Measurements from ENCODE around the gene SMAD6. TPM values are rescaled to one million over a fixed set of nuclear protein-coding genes. Genes with fewer than 3 reads are reported as not detected.

Gene SMAD6
- total RNA-seq, 1 donor from 2014 or later, result 20.3 TPM

- no peak overlapping the region for H3K4me3 ChIP-seq
- no peak for DNase-seq
- H3K36me3 ChIP-seq, result no peaks in the 10 kb centered on the region
- no peak for TF ChIP-seq CTCF (IDR thresholded peaks at IDR 0.05; ENCODE audit: borderline replicate concordance)
- no peaks in the 10 kb centered on the region for H3K9me3 ChIP-seq (replicated peaks)
- peaks cover 56% of the 10 kb centered on the region for H3K4me1 ChIP-seq
- H3K27ac ChIP-seq (replicated peaks), result no peak overlapping the region
- intact Hi-C loops (cut with micrococcal nuclease), result no loop called here
- no peaks in the 10 kb centered on the region for H3K27me3 ChIP-seq (ENCODE audit: low read depth)
Measured at GRCh38 chr15:66734961-66735908, 33.2 kb downstream of the SMAD6 start.

GRCh38 chr15:66735909-66736305, 33.9 kb downstream of the SMAD6 start:
- Histone ChIP-seq H3K4me3 (no peak overlapping the region), H3K27ac (replicated peaks) (no peak overlapping the region), H3K36me3 (no peaks in the 10 kb centered on the region), H3K4me1 (peaks cover 62% of the 10 kb centered on the region), H3K27me3 (ENCODE audit: low read depth) (no peaks in the 10 kb centered on the region), H3K9me3 (replicated peaks) (no peaks in the 10 kb centered on the region)
- no peak for TF ChIP-seq CTCF (IDR thresholded peaks at IDR 0.05; ENCODE audit: borderline replicate concordance)
- DNase-seq, result no peak
- intact Hi-C loops (cut with micrococcal nuclease), result no loop called here

- H3K27ac ChIP-seq (replicated peaks), result no peak overlapping the region
- H3K4me3 ChIP-seq, result no peak overlapping the region
- H3K27me3 ChIP-seq (ENCODE audit: low read depth), result no peaks in the 10 kb centered on the region
- intact Hi-C loops (cut with micrococcal nuclease), result no loop called here
- H3K4me1 ChIP-seq, result peaks cover 74% of the 10 kb centered on the region
- DNase-seq, result no peak
- no peak for TF ChIP-seq CTCF (IDR thresholded peaks at IDR 0.05; ENCODE audit: borderline replicate concordance)
- no peaks in the 10 kb centered on the region for H3K36me3 ChIP-seq
- no peaks in the 10 kb centered on the region for H3K9me3 ChIP-seq (replicated peaks)
Measured at GRCh38 chr15:66737243-66738010, 35.4 kb downstream of the SMAD6 start.

GRCh38 chr15:66738116-66738515, 36.1 kb downstream of the SMAD6 start:
- Histone ChIP-seq H3K27ac (replicated peaks) (no peak overlapping the region), H3K9me3 (replicated peaks) (no peaks in the 10 kb centered on the region), H3K27me3 (ENCODE audit: low read depth) (no peaks in the 10 kb centered on the region), H3K4me3 (no peak overlapping the region), H3K4me1 (peaks cover 77% of the 10 kb centered on the region), H3K36me3 (no peaks in the 10 kb centered on the region)
- intact Hi-C loops (cut with micrococcal nuclease), result no loop called here
- no peak for TF ChIP-seq CTCF (IDR thresholded peaks at IDR 0.05; ENCODE audit: borderline replicate concordance)
- DNase-seq, result no peak

- intact Hi-C loops (cut with micrococcal nuclease), result no loop called here
- DNase-seq, result no peak
- Histone ChIP-seq H3K27ac (replicated peaks) (no peak overlapping the region), H3K27me3 (ENCODE audit: low read depth) (no peaks in the 10 kb centered on the region), H3K36me3 (no peaks in the 10 kb centered on the region), H3K4me3 (no peak overlapping the region), H3K4me1 (peaks cover 81% of the 10 kb centered on the region), H3K9me3 (replicated peaks) (no peaks in the 10 kb centered on the region)
- no peak for TF ChIP-seq CTCF (IDR thresholded peaks at IDR 0.05; ENCODE audit: borderline replicate concordance)
Measured at GRCh38 chr15:66738595-66738994, 36.6 kb downstream of the SMAD6 start.
